ENCODE data around the gene CACNB4.

CACNB4 gene

DNA sequence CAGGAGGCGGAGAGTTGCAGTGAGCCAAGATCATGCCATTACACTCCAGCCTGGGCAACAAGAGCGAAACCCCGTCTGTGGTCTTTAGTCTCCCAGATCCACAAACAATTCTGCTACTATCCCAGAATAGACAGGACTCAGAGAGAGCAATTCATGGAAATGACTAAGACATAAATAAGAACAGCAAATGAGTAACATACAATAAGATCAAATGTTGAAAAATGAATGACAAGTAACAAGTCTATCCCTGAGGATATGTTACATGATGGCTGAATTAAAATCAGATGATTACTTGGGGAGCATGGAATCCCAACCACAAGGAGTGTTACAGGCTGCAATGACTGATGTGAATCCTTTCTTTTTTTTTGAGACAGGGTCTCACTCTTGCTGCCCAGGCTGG lies 280.9 kb downstream of the CACNB4 start:
- Histone ChIP-seq H3K4me1 (ENCODE audit: insufficient read depth, low read length) (no peaks in the 10 kb centered on the region), H3K36me3 (ENCODE audit: insufficient read depth, low read length) (no peaks in the 10 kb centered on the region), H3K9me3 (ENCODE audit: low read length) (no peaks in the 10 kb centered on the region), H3K27me3 (ENCODE audit: control insufficient read depth in 1 of 2, insufficient read depth in 2 of 2, low read length in 2 of 2) (no peaks in the 10 kb centered on the region), H3K4me3 (ENCODE audit: low read depth in 1 of 2, low read length in 2 of 2) (no peak overlapping the region), H3K27ac (ENCODE audit: low read depth, low read length) (no peak overlapping the region), H3K9ac (ENCODE audit: low read length) (no peak overlapping the region)

DNA sequence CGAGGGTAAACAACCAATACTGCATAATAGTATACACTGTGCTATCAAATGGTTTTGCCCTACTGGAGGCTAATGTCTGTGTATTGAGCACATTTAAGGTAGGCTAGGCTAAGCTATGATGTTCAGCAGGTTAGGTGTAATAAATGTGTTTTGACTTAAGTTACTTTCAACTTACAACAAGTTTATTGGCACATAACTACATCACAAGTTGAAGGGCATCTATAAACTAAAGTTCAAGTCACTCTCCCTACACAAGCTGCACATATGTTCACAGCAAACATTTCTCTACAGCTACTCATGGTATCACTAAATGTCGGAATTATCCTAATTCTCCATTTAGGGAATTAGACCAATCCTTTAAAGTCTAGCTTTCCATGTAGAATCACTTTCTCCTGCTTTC lies 282.0 kb downstream of the CACNB4 start:
- Histone ChIP-seq H3K27me3 (ENCODE audit: control insufficient read depth in 1 of 2, insufficient read depth in 2 of 2, low read length in 2 of 2) (no peaks in the 10 kb centered on the region), H3K27ac (ENCODE audit: low read depth, low read length) (no peak overlapping the region), H3K9ac (ENCODE audit: low read length) (no peak overlapping the region), H3K9me3 (ENCODE audit: low read length) (no peaks in the 10 kb centered on the region), H3K4me3 (ENCODE audit: low read depth in 1 of 2, low read length in 2 of 2) (no peak overlapping the region), H3K4me1 (ENCODE audit: insufficient read depth, low read length) (no peaks in the 10 kb centered on the region), H3K36me3 (ENCODE audit: insufficient read depth, low read length) (no peaks in the 10 kb centered on the region)

DNA sequence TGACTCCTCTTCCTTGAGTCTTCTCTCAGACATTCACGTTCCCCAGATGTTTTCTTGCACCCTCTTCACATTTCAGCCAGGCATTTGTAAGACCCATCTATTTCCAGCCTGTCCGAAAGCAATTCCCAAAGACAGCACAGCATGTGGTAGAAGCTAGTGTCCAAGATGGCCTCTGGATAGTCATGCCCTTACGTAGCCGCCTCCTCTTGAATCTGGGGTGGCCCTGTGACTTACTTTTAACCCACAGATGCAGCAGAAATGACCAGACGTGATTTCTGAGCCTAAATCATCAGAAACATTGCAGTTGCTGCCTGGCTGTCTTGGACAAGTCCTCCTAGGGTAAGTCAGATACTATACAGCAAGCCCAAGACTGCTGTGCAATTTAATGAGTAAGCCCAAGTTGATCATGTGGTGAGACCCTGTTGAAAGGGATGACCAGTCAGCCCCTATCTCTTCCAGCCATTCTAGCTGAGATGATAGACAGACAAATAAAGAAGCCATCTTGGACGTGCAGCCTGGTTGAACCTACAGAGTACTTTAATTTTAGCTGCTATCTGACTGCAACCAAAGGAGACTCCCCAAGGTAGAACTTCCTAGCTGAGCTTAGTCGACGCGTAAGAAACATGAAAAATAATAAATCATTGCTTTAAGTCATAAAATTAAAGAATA lies 282.9 kb downstream of the CACNB4 start:
- no peak overlapping the region for H3K9ac ChIP-seq (ENCODE audit: low read length)
- H3K4me3 ChIP-seq (ENCODE audit: low read depth in 1 of 2, low read length in 2 of 2), result no peak overlapping the region
- no peaks in the 10 kb centered on the region for H3K36me3 ChIP-seq (ENCODE audit: insufficient read depth, low read length)
- no peak overlapping the region for H3K27ac ChIP-seq (ENCODE audit: low read depth, low read length)
- no peaks in the 10 kb centered on the region for H3K4me1 ChIP-seq (ENCODE audit: insufficient read depth, low read length)
- no peaks in the 10 kb centered on the region for H3K27me3 ChIP-seq (ENCODE audit: control insufficient read depth in 1 of 2, insufficient read depth in 2 of 2, low read length in 2 of 2)
- no peaks in the 10 kb centered on the region for H3K9me3 ChIP-seq (ENCODE audit: low read length)

DNA sequence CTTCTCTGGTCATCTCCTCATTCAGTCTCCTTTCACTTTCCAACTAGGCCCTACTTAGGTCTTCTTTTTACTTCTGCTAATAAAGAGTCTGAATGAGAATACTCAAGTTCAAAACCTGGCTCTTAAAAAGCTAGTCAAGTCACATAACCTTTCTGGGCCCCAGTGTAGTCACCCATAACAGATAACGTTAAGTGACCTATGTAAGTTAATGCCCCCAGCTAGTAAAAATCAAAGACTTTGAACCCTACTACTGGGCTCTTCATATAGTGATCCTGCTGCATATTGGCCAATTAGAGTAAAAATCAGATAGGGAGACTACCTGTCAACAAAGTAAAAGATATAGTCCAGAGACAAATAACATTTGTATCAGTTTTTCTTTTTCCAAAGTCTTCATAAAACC lies 288.4 kb downstream of the CACNB4 start:
- Histone ChIP-seq H3K36me3 (ENCODE audit: insufficient read depth, low read length) (no peaks in the 10 kb centered on the region), H3K27me3 (ENCODE audit: control insufficient read depth in 1 of 2, insufficient read depth in 2 of 2, low read length in 2 of 2) (no peaks in the 10 kb centered on the region), H3K27ac (ENCODE audit: low read depth, low read length) (no peak overlapping the region), H3K9me3 (ENCODE audit: low read length) (no peaks in the 10 kb centered on the region), H3K4me1 (ENCODE audit: insufficient read depth, low read length) (no peaks in the 10 kb centered on the region), H3K9ac (ENCODE audit: low read length) (no peak overlapping the region), H3K4me3 (ENCODE audit: low read depth in 1 of 2, low read length in 2 of 2) (no peak overlapping the region)

DNA sequence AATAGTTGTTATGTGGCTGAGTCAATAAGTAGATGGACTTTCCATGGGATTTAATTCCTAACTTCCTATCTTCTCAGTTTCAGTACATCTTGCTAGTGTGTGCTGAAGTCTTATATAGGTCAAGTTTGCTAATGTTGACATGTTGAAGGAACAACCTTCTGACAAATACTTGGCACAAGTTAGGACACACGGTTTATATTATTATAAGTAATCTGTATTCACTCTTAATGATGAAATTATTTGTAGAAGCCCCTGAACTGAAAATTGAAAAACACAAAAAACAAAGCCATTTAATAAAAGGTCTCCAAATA lies 289.8 kb downstream of the CACNB4 start:
- no peaks in the 10 kb centered on the region for H3K9me3 ChIP-seq (ENCODE audit: low read length)
- no peaks in the 10 kb centered on the region for H3K36me3 ChIP-seq (ENCODE audit: insufficient read depth, low read length)
- no peaks in the 10 kb centered on the region for H3K27me3 ChIP-seq (ENCODE audit: control insufficient read depth in 1 of 2, insufficient read depth in 2 of 2, low read length in 2 of 2)
- no peaks in the 10 kb centered on the region for H3K4me1 ChIP-seq (ENCODE audit: insufficient read depth, low read length)
- no peak overlapping the region for H3K4me3 ChIP-seq (ENCODE audit: low read depth in 1 of 2, low read length in 2 of 2)
- H3K9ac ChIP-seq (ENCODE audit: low read length), result no peak overlapping the region
- no peak overlapping the region for H3K27ac ChIP-seq (ENCODE audit: low read depth, low read length)

DNA sequence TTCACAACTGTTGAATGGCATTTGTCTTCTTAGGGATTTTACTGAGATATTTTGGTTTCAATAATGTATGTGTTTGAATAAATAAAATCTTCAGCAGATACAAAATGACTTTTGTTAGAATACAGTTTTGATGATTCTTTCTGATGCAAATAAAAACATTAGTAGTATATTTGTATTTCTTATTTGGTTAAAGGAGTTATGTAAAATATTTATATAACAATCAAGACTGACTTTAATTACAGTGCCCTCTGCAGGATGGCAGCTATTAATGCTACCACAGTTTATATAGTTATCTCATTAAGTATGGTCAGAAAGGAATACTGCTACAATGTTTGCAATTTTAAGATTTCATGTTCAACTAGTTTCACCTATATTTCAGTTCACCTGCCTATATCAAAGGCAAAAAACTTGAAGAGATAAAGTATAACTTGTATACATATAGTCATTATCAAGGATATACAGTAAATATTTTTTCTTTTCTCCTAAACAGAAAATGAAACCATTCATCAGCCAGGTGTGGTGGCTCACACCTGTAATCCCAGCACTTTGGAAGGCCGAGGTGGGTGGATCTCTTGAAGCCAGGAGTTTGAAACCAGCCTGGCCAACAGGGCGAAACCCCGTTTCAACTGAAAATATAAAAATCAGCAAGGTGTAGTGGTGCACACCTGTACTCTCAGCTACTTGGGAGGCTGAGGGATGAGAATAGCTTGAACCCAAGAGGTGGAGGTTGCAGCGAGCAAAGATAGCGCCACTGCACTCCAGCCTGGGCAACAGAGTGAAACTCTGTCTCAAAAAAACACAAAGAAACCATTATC lies 290.4 kb downstream of the CACNB4 start:
- Histone ChIP-seq H3K4me1 (ENCODE audit: insufficient read depth, low read length) (no peaks in the 10 kb centered on the region), H3K4me3 (ENCODE audit: low read depth in 1 of 2, low read length in 2 of 2) (no peak overlapping the region), H3K36me3 (ENCODE audit: insufficient read depth, low read length) (no peaks in the 10 kb centered on the region), H3K9me3 (ENCODE audit: low read length) (no peaks in the 10 kb centered on the region), H3K27me3 (ENCODE audit: control insufficient read depth in 1 of 2, insufficient read depth in 2 of 2, low read length in 2 of 2) (no peaks in the 10 kb centered on the region), H3K9ac (ENCODE audit: low read length) (no peak overlapping the region), H3K27ac (ENCODE audit: low read depth, low read length) (no peak overlapping the region)

DNA sequence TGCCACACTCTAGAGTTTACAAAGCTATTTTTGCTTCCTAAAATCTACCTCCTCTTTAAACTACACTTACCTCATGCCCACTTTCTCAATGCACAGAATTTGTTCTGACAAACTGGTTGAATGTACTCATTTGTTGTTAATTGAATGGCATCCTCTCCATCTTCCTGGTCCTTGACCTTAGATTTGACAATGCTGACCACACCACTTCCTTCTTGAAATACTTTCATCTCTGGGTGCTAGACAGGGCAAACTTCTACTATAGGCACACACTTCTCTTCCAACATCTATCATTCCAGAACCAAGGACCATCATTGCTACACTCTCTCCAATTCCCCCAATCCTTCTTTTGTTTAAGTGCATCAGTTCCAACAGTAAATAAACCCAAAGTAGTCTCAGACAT lies 292.9 kb downstream of the CACNB4 start:
- H3K4me3 ChIP-seq (ENCODE audit: low read depth in 1 of 2, low read length in 2 of 2), result no peak overlapping the region
- no peaks in the 10 kb centered on the region for H3K9me3 ChIP-seq (ENCODE audit: low read length)
- H3K36me3 ChIP-seq (ENCODE audit: insufficient read depth, low read length), result peaks cover 4% of the 10 kb centered on the region
- no peaks in the 10 kb centered on the region for H3K4me1 ChIP-seq (ENCODE audit: insufficient read depth, low read length)
- H3K27ac ChIP-seq (ENCODE audit: low read depth, low read length), result no peak overlapping the region
- H3K9ac ChIP-seq (ENCODE audit: low read length), result no peak overlapping the region
- no peaks in the 10 kb centered on the region for H3K27me3 ChIP-seq (ENCODE audit: control insufficient read depth in 1 of 2, insufficient read depth in 2 of 2, low read length in 2 of 2)

DNA sequence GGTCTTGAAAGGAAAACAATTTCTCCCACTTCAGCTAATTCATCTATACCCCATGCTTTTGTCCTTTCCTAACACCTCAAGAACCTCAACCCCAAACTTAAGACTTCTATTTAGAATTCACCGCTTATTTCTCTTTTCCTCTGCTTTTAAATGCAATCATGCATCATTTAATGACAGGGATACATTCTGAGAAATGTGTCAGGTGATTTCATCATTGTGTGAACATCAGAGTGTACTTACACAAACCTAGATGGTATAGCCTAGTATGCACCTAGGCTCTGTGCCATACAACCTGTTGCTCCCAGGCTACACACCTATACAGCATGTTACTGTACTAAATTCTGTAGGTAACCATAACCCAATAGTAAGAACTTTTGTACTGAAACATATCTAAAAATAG lies 293.5 kb downstream of the CACNB4 start:
- H3K9ac ChIP-seq (ENCODE audit: low read length), result no peak overlapping the region
- H3K27ac ChIP-seq (ENCODE audit: low read depth, low read length), result no peak overlapping the region
- H3K27me3 ChIP-seq (ENCODE audit: control insufficient read depth in 1 of 2, insufficient read depth in 2 of 2, low read length in 2 of 2), result no peaks in the 10 kb centered on the region
- H3K4me1 ChIP-seq (ENCODE audit: insufficient read depth, low read length), result no peaks in the 10 kb centered on the region
- H3K36me3 ChIP-seq (ENCODE audit: insufficient read depth, low read length), result peaks cover 4% of the 10 kb centered on the region
- no peaks in the 10 kb centered on the region for H3K9me3 ChIP-seq (ENCODE audit: low read length)
- H3K4me3 ChIP-seq (ENCODE audit: low read depth in 1 of 2, low read length in 2 of 2), result no peak overlapping the region

DNA sequence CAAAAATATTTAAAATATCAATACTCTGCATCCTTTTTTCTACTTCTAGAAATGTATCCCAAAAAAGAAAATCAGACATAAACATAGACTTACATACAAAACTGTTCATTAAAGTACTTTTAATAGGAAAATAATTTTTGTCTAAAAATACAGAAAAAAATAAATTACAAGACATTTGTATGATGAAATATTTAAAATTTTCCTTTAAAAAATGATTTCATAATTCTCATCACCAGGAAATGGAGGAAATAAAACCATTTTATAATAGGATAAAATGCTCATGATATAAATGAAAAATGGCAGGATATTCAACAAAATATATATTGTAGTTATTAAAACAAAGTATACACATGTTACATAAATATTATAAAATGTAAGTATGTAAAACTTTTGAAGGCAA lies 295.0 kb downstream of the CACNB4 start:
- Histone ChIP-seq H3K4me1 (ENCODE audit: insufficient read depth, low read length) (no peaks in the 10 kb centered on the region), H3K9me3 (ENCODE audit: low read length) (no peaks in the 10 kb centered on the region), H3K27ac (ENCODE audit: low read depth, low read length) (no peak overlapping the region), H3K9ac (ENCODE audit: low read length) (no peak overlapping the region), H3K36me3 (ENCODE audit: insufficient read depth, low read length) (peaks cover 4% of the 10 kb centered on the region), H3K4me3 (ENCODE audit: low read depth in 1 of 2, low read length in 2 of 2) (no peak overlapping the region), H3K27me3 (ENCODE audit: control insufficient read depth in 1 of 2, insufficient read depth in 2 of 2, low read length in 2 of 2) (no peaks in the 10 kb centered on the region)

DNA sequence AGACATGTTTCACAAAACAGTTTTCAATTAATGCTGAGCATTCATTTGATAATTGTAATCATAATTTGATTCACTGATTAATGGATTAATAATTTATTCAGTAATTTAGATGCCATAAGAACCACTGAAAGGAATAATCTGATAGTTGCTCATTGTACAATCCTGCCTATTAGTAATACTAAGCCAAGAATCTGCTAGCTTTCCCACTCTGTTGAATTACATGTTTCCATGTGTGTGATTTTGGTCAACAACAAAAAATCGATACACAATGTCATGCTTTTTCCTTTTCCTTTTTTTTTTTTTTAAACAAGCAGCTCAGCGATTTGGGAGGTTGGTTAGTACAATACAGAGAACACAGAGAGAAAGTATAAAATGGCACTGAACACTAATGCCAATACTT lies 296.5 kb downstream of the CACNB4 start:
- H3K27ac ChIP-seq (ENCODE audit: low read depth, low read length), result no peak overlapping the region
- peaks cover 4% of the 10 kb centered on the region for H3K36me3 ChIP-seq (ENCODE audit: insufficient read depth, low read length)
- H3K9me3 ChIP-seq (ENCODE audit: low read length), result no peaks in the 10 kb centered on the region
- no peak overlapping the region for H3K9ac ChIP-seq (ENCODE audit: low read length)
- no peaks in the 10 kb centered on the region for H3K4me1 ChIP-seq (ENCODE audit: insufficient read depth, low read length)
- no peak overlapping the region for H3K4me3 ChIP-seq (ENCODE audit: low read depth in 1 of 2, low read length in 2 of 2)
- no peaks in the 10 kb centered on the region for H3K27me3 ChIP-seq (ENCODE audit: control insufficient read depth in 1 of 2, insufficient read depth in 2 of 2, low read length in 2 of 2)

DNA sequence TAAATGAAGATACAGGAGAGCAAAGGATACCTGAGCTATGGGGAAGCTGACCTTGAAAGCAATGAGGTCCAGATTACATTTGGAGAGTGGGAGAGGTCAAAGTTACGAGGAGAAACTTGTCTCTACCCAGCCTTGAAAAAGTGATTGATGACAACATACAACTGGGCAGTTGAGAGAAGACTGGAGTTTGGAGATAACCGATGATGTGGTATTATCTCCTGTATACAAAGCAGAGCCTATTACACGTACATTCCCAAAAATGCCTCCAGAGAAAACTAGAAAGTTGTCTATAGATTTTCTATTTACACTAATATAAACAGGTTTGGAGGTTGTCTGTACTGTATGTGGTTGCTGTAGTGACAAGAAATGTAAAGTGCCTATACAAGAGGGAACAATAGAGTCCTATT lies 299.0 kb downstream of the CACNB4 start:
- H3K36me3 ChIP-seq (ENCODE audit: insufficient read depth, low read length), result peaks cover 8% of the 10 kb centered on the region

DNA sequence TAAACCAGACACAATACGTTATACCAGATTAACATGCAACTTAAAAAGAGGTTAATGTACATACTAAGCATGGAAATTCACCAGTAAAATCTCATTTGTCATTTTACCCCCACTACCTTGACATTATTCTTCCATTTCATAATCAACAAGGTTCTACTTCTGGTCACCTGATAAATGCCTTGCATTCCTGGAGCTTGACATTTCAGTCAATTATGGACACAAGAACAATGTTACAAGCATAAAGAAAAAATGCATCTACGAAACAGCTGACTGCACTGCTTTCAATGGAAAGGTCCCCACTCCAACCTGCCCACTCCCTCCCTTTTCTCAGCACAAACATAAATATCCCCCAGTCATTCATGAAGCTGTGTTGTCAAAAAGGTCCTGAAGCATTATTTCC lies 302.1 kb downstream of the CACNB4 start:
- peaks cover 4% of the 10 kb centered on the region for H3K36me3 ChIP-seq (ENCODE audit: insufficient read depth, low read length)
- no peaks in the 10 kb centered on the region for H3K27me3 ChIP-seq (ENCODE audit: control insufficient read depth in 1 of 2, insufficient read depth in 2 of 2, low read length in 2 of 2)
- H3K4me3 ChIP-seq (ENCODE audit: low read depth in 1 of 2, low read length in 2 of 2), result no peak overlapping the region
- H3K9me3 ChIP-seq (ENCODE audit: low read length), result no peaks in the 10 kb centered on the region
- H3K4me1 ChIP-seq (ENCODE audit: insufficient read depth, low read length), result no peaks in the 10 kb centered on the region
- H3K9ac ChIP-seq (ENCODE audit: low read length), result no peak overlapping the region
- H3K27ac ChIP-seq (ENCODE audit: low read depth, low read length), result no peak overlapping the region

More for the DNA sequence above, 299.0 kb downstream of the CACNB4 start:
- H3K9me3 ChIP-seq (ENCODE audit: low read length), result no peaks in the 10 kb centered on the region
- H3K9ac ChIP-seq (ENCODE audit: low read length), result no peak overlapping the region
- no peak overlapping the region for H3K27ac ChIP-seq (ENCODE audit: low read depth, low read length)
- H3K4me1 ChIP-seq (ENCODE audit: insufficient read depth, low read length), result no peaks in the 10 kb centered on the region
- no peaks in the 10 kb centered on the region for H3K27me3 ChIP-seq (ENCODE audit: control insufficient read depth in 1 of 2, insufficient read depth in 2 of 2, low read length in 2 of 2)
- no peak overlapping the region for H3K4me3 ChIP-seq (ENCODE audit: low read depth in 1 of 2, low read length in 2 of 2)

Data from muscle layer of colon (tissue), 2 donors.